Measurements from ENCODE around the gene MED9.

MED9 gene

DNA sequence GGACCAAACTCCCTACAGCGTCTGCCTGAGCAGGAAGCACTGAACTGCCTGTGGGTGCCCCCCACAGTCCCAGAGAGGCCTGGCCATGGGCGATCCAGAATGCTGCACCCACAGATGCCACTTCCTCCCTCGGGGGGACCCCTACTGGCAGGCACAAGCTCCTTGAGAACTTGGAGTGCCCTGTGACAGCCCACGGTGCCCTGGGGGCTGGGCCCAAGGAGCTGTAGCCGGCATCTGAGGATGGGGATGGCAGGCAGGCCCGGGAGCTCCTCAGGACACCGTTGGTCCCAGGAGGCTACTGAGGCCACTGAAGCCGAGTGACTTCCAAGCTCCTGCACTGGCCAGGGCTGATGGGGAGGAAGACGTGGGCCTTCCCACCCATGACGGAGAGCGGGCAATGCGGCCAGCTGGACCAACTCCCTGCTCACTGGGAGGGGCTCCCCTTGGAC lies 34.5 kb downstream of the MED9 start:
- no peaks in the 10 kb centered on the region for H3K9me3 ChIP-seq (ENCODE audit: low read depth, low read length)
- no peak overlapping the region for H3K27ac ChIP-seq
- H3K4me3 ChIP-seq, result no peak overlapping the region
- H3K9ac ChIP-seq (ENCODE audit: insufficient read length), result no peak overlapping the region
- TF ChIP-seq POLR2AphosphoS5 (IDR thresholded peaks at IDR 0.05; ENCODE audit: borderline replicate concordance, low read depth, low read length) (no peak), EZH2 (IDR thresholded peaks at IDR 0.05) (no peak), FOXP2 (optimal IDR thresholded peaks at IDR 0.05; ENCODE audit: control extremely low read depth, extremely low read length, insufficient read depth) (no peak)
- H3K36me3 ChIP-seq (ENCODE audit: insufficient read depth, low read length), result no peaks in the 10 kb centered on the region
- DNase-seq (ENCODE audit: low read depth, low spot score), result no peak

DNA sequence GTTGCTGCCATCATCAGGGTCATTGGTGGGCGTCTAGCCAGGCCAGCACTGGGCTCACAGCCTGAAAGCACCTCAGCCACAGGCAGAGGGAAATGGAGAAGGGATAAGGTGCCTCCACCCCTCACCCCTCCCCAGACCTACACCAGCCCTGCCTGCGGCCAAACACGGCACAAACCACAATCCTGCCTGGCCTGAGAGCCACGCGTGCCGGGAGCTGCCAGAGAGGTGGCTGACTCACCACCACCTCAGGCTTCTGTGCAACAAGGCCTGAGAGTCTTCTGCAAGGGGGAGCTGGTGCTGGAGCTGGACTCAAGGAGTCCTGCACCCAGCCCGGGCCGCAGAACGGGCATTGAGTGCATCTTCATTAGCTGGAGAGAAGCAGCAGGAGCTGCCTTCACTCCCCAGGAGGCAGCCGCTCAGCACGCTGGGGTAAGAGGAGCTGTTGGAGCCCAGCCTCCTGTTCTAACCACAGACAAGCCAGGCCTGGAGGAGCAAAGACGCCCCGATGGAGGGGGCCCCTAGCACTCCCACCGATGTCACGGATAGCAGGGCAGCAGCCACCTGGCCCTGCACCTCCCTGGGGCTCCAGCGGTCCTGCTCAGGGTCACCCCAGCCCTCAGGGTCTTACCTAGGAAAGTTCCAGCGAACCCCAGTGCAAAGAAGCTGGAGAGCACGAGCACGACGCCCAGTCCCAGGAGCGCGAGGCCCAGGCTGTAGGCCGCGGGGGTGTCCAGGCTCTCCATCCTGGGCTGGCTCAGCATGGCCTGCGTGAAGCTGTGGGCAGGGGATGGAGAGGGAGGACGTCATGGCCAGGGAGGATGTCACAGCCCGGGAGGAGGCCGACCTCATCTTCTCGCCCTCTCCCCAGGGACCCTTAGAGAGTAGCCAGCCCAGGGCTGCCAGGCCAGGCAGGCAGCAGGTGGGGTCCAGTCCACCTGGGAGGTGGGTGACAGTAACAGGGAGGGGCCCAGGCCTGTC lies 35.4 kb downstream of the MED9 start:
- TF ChIP-seq FOXP2 (optimal IDR thresholded peaks at IDR 0.05; ENCODE audit: control extremely low read depth, extremely low read length, insufficient read depth) (no peak), EZH2 (IDR thresholded peaks at IDR 0.05) (no peak), POLR2AphosphoS5 (IDR thresholded peaks at IDR 0.05; ENCODE audit: borderline replicate concordance, low read depth, low read length) (no peak)
- Histone ChIP-seq H3K36me3 (ENCODE audit: insufficient read depth, low read length) (no peaks in the 10 kb centered on the region), H3K9me3 (ENCODE audit: low read depth, low read length) (no peaks in the 10 kb centered on the region), H3K4me3 (no peak overlapping the region), H3K27ac (no peak overlapping the region), H3K9ac (ENCODE audit: insufficient read length) (no peak overlapping the region)
- no peak for DNase-seq (ENCODE audit: low read depth, low spot score)

DNA sequence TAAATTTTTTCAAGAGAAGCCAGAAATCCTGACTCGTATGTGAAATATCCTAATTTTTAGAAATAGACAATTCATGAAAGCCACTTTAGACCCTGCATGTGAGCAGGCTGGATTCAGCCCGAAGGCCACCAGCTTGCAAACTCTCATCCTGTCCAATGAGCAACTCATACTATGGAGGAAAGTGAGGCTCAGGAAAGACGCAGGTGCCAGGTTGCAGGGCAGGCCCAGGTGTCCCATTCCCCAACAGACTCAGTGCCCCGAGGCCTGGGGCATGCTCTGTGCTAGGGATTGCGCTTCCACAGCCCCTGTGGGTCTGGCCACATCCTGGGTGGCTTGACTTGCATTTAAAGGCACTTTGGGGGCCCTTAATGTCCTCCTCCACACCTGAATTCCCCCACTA lies 36.1 kb downstream of the MED9 start:
- no peak overlapping the region for H3K27ac ChIP-seq
- no peaks in the 10 kb centered on the region for H3K36me3 ChIP-seq (ENCODE audit: insufficient read depth, low read length)
- DNase-seq (ENCODE audit: low read depth, low spot score), result no peak
- H3K9me3 ChIP-seq (ENCODE audit: low read depth, low read length), result no peaks in the 10 kb centered on the region
- TF ChIP-seq EZH2 (IDR thresholded peaks at IDR 0.05) (no peak), POLR2AphosphoS5 (IDR thresholded peaks at IDR 0.05; ENCODE audit: borderline replicate concordance, low read depth, low read length) (no peak), FOXP2 (optimal IDR thresholded peaks at IDR 0.05; ENCODE audit: control extremely low read depth, extremely low read length, insufficient read depth) (no peak)
- H3K9ac ChIP-seq (ENCODE audit: insufficient read length), result no peak overlapping the region
- H3K4me3 ChIP-seq, result no peak overlapping the region

DNA sequence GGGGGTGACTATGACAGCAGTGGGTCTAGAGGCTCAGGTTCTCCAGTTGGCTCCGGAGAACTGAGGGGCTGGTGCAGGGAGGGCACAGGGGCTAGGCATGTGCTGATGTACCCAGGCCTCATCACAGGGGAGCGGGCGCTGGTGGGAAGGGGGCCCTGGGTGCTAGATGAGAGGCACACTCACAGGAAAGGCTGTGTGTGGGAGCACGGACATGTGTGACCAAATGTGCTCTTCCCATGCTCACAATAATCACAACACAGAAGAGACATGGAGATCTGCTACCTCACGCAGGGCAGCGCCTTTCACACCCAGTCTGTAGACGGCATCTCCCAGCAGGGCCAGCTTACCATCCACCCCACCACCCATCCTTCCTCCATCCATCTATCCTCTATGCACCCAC lies 36.8 kb downstream of the MED9 start:
- no peaks in the 10 kb centered on the region for H3K36me3 ChIP-seq (ENCODE audit: insufficient read depth, low read length)
- no peak for DNase-seq (ENCODE audit: low read depth, low spot score)
- no peaks in the 10 kb centered on the region for H3K9me3 ChIP-seq (ENCODE audit: low read depth, low read length)

DNA sequence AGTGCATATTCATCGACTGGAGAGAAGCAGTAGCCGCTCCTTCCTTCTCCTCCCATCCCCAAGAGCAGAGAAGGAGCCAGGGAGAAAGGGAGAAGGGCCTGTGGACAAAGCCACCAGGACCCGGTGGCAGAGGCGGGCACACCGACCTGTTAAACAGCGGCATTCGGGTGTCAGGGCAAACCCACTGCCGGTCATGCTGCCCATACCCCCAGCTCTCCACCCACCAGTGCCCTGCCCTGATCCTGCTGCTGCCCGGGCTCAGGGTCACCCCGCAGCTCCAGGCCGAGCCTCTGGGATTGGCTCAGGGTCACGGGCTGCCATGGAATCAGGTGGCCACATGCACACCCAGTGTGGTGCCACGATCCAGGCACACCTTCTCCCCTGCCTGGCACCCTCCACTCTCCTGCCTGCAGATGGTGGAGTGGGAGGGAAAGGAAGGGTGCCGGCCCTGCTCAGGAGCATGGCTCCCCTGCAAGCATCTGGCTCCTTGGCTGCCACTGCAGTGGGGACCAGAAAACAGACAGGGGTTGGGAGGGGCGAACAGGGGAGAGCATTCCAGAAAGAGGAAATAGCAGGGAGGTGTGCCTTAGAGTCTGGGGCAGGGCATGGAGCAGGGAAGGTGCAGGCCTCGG lies 37.7 kb downstream of the MED9 start:
- no peak for DNase-seq (ENCODE audit: low read depth, low spot score)
- no peaks in the 10 kb centered on the region for H3K9me3 ChIP-seq (ENCODE audit: low read depth, low read length)
- no peaks in the 10 kb centered on the region for H3K36me3 ChIP-seq (ENCODE audit: insufficient read depth, low read length)
- no peak overlapping the region for H3K4me3 ChIP-seq
- TF ChIP-seq EZH2 (IDR thresholded peaks at IDR 0.05), result no peak
- TF ChIP-seq FOXP2 (optimal IDR thresholded peaks at IDR 0.05; ENCODE audit: control extremely low read depth, extremely low read length, insufficient read depth), result no peak
- TF ChIP-seq POLR2AphosphoS5 (IDR thresholded peaks at IDR 0.05; ENCODE audit: borderline replicate concordance, low read depth, low read length), result no peak
- H3K27ac ChIP-seq, result no peak overlapping the region
- H3K9ac ChIP-seq (ENCODE audit: insufficient read length), result no peak overlapping the region

More for the DNA sequence above, 36.8 kb downstream of the MED9 start:
- TF ChIP-seq FOXP2 (optimal IDR thresholded peaks at IDR 0.05; ENCODE audit: control extremely low read depth, extremely low read length, insufficient read depth), result no peak
- TF ChIP-seq POLR2AphosphoS5 (IDR thresholded peaks at IDR 0.05; ENCODE audit: borderline replicate concordance, low read depth, low read length), result no peak
- Histone ChIP-seq H3K9ac (ENCODE audit: insufficient read length) (no peak overlapping the region), H3K4me3 (no peak overlapping the region), H3K27ac (no peak overlapping the region)

DNA sequence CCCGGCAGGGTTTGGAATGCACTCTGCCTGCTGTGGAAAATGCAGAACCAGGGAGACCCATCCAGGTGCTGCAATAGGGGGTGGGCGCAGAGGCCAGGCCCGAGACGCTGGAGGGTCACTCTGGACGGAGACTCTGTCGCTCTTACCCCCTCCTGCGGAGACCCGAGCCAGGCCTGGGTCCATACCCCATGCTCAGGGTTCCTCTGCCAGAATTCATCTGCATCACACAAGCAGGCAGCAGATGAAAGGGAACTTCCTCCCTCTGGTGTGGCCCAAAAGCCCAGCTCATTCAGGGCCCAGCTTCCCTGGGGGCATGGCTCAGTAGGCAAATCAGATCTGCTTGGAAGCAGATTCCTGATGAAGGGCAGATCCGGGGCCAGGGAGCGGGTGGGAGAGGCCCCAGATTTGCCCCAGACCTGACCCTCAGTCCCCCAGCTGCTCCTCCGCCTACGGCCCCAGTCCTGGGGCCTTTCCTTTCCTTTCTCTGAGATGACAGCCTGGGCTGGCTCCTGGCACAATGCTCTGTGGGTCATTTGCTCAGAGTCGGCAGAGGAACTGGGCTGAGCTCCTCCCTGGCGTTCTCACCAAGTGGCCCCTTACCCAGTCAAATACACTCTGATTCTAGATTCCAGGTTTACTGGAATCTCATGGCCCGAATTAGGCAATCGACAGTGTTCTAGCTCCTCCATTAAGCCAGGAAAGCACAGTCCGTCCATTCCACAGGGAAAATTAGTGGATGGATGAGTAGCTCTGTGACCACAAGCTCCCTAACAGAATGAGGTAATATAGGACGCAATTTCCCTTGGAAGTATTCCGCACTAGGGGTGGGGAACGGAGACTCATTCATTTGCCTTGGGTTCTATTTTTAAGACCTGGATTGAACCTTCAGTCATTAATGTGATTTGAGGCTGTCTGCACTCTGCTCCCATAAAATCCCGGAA lies 38.5 kb downstream of the MED9 start:
- no peak overlapping the region for H3K27ac ChIP-seq
- H3K36me3 ChIP-seq (ENCODE audit: insufficient read depth, low read length), result no peaks in the 10 kb centered on the region
- H3K4me3 ChIP-seq, result no peak overlapping the region
- no peak for TF ChIP-seq EZH2 (IDR thresholded peaks at IDR 0.05)
- DNase-seq (ENCODE audit: low read depth, low spot score), result no peak
- H3K9ac ChIP-seq (ENCODE audit: insufficient read length), result no peak overlapping the region
- H3K9me3 ChIP-seq (ENCODE audit: low read depth, low read length), result no peaks in the 10 kb centered on the region

DNA sequence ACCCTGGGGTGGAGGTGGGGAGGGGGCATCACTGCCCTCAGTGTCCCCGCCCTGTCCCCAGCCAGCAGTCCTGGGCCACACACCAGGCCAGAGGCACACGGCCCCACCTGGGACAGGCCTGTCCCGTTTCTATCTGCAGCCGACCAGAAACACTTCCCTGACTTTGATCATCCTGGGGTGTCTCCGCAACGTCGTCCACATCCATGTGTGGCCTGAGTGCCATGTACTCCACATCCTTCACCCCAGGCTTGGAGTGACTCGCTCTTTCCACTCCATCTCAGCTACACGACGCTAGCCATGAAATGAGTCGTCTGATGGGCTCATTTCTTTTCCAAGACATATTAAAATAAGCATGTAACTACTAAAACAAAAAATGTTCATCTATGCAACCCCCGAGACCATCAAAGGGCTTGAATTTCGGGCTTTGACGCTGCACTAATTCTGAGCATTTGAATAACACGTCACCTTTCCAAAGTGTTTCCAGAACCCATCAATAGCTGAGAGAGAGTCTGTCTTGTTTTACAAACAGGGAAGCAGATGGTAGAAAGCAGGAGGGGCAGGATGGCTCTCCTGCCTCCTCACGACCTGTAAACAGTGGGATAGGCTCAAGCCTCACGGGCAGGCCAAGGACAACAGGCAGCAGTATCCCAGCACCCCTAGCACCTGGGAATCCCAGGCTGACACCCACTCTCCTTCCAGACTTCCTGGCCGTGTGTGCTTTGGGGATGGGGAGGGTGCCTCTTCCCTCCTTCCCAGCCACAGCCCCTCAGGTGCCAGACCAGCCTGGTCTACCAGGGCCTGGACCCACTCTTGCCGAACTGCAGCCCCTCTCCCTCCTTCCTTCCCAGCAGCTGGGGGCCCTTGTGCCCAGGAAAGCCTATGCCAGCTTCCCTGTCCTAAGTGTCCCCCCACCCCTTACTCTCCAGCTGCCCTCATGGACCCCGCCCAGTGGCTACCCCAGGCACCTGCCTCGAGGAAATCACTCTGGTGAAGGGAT lies 39.4 kb downstream of the MED9 start:
- H3K4me3 ChIP-seq, result no peak overlapping the region
- no peak overlapping the region for H3K9ac ChIP-seq (ENCODE audit: insufficient read length)
- no peaks in the 10 kb centered on the region for H3K36me3 ChIP-seq (ENCODE audit: insufficient read depth, low read length)
- DNase-seq (ENCODE audit: low read depth, low spot score), result no peak
- no peak overlapping the region for H3K27ac ChIP-seq
- no peaks in the 10 kb centered on the region for H3K9me3 ChIP-seq (ENCODE audit: low read depth, low read length)
- no peak for TF ChIP-seq FOXP2 (optimal IDR thresholded peaks at IDR 0.05; ENCODE audit: control extremely low read depth, extremely low read length, insufficient read depth)
- TF ChIP-seq POLR2AphosphoS5 (IDR thresholded peaks at IDR 0.05; ENCODE audit: borderline replicate concordance, low read depth, low read length), result no peak
- TF ChIP-seq EZH2 (IDR thresholded peaks at IDR 0.05), result no peak

Measured in SK-N-MC (cell line).